Calu3 (cell line): ENCODE results near the gene HTR2C. TPM values are rescaled to one million over a fixed set of nuclear protein-coding genes. Genes with fewer than 3 reads are reported as not detected.

Source experiments
- BruUV-seq: library from RNA; stranded (reverse); fragments of 400-500 nt; replicated peaks from 2 replicates; lab custom pipeline; 2021; lab: Mats Ljungman, UMichigan
- CTCF ChIA-PET: fragments of 300-600 bp; sonication (Branson Sonifier 250); formaldehyde crosslinking; loops from one replicate; lab custom pipeline; 2022; ENCODE audit warnings: antibody characterized with exemption; lab: Charles Lee
- DNase-seq: peaks from one replicate; pipeline ENCODE4 v3.0.0; 2022
- H3K27ac Mint-ChIP-seq: one replicate; pipeline ENCODE4 v1.8.0; 2022; ENCODE audit warnings: mixed read lengths; ENCODE audit not compliant: unreplicated experiment
- H3K27me3 Mint-ChIP-seq: one replicate; pipeline ENCODE4 v1.8.0; 2022; ENCODE audit warnings: mixed read lengths; ENCODE audit not compliant: unreplicated experiment
- H3K36me3 Mint-ChIP-seq: one replicate; pipeline ENCODE4 v1.8.0; 2022; ENCODE audit warnings: mild to moderate bottlenecking, moderate library complexity, mixed read lengths; ENCODE audit not compliant: insufficient read depth, unreplicated experiment
- H3K4me1 Mint-ChIP-seq: one replicate; pipeline ENCODE4 v1.8.0; 2022; ENCODE audit warnings: mild to moderate bottlenecking, low read depth, mixed read lengths; ENCODE audit not compliant: unreplicated experiment
- H3K4me3 Mint-ChIP-seq: one replicate; pipeline ENCODE4 v1.8.0; 2022; ENCODE audit warnings: mild to moderate bottlenecking, low read depth, moderate library complexity, mixed read lengths; ENCODE audit not compliant: unreplicated experiment
- H3K9me3 Mint-ChIP-seq: one replicate; pipeline ENCODE4 v1.8.0; 2022; ENCODE audit warnings: low read depth, mixed read lengths; ENCODE audit not compliant: unreplicated experiment
- intact Hi-C: fragments of 100-400 bp; cut with micrococcal nuclease; formaldehyde crosslinking; loops from one replicate; pipeline ENCODE4 v1.10.0; 2022; ENCODE audit not compliant: unreplicated experiment
- total RNA-seq: library from RNA; stranded (reverse); gene quantifications from 2 replicates; pipeline ENCODE4 v1.2.3, GENCODE V29; 2022
- TF ChIP-seq, protein P1 (sequence below): fragments of 200-600 bp; IDR thresholded peaks from one replicate; pipeline ENCODE4 v1.8.0; 2022; ENCODE audit warnings: antibody characterized with exemption; ENCODE audit not compliant: unreplicated experiment

HTR2C gene
- total RNA-seq, 1 experiment from 2014 or later: not detected

GRCh38 chrX:114903618-114904017, 319.7 kb downstream of the HTR2C start:
- Mint-ChIP-seq H3K9me3 (peaks cover 6% of the 10 kb centered on the region), H3K27ac (no peak overlapping the region), H3K4me3 (no peak overlapping the region), H3K4me1 (no peaks in the 10 kb centered on the region), H3K27me3 (no peaks in the 10 kb centered on the region), H3K36me3 (no peaks in the 10 kb centered on the region)
- intact Hi-C loops: no loop called here
- TF ChIP-seq, protein P1, sequence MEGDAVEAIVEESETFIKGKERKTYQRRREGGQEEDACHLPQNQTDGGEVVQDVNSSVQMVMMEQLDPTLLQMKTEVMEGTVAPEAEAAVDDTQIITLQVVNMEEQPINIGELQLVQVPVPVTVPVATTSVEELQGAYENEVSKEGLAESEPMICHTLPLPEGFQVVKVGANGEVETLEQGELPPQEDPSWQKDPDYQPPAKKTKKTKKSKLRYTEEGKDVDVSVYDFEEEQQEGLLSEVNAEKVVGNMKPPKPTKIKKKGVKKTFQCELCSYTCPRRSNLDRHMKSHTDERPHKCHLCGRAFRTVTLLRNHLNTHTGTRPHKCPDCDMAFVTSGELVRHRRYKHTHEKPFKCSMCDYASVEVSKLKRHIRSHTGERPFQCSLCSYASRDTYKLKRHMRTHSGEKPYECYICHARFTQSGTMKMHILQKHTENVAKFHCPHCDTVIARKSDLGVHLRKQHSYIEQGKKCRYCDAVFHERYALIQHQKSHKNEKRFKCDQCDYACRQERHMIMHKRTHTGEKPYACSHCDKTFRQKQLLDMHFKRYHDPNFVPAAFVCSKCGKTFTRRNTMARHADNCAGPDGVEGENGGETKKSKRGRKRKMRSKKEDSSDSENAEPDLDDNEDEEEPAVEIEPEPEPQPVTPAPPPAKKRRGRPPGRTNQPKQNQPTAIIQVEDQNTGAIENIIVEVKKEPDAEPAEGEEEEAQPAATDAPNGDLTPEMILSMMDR: no peak
- no TSS peak for BruUV-seq
- no peak for DNase-seq
- CTCF ChIA-PET: no interaction called here

GRCh38 chrX:114905251-114905650, 321.4 kb downstream of the HTR2C start:
- CTCF ChIA-PET: no interaction called here
- Mint-ChIP-seq H3K27ac (no peak overlapping the region), H3K9me3 (peaks cover 6% of the 10 kb centered on the region), H3K27me3 (no peaks in the 10 kb centered on the region), H3K36me3 (no peaks in the 10 kb centered on the region), H3K4me3 (no peak overlapping the region), H3K4me1 (no peaks in the 10 kb centered on the region)
- intact Hi-C loops: no loop called here
- TF ChIP-seq, protein P1: no peak
- BruUV-seq: no TSS peak
- DNase-seq: no peak

DNA sequence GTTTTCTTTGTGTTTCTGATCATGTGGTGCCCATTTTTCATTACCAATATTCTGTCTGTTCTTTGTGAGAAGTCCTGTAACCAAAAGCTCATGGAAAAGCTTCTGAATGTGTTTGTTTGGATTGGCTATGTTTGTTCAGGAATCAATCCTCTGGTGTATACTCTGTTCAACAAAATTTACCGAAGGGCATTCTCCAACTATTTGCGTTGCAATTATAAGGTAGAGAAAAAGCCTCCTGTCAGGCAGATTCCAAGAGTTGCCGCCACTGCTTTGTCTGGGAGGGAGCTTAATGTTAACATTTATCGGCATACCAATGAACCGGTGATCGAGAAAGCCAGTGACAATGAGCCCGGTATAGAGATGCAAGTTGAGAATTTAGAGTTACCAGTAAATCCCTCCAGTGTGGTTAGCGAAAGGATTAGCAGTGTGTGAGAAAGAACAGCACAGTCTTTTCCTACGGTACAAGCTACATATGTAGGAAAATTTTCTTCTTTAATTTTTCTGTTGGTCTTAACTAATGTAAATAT, 323.2 kb downstream of the HTR2C start:
- no peaks in the 10 kb centered on the region for H3K27me3 Mint-ChIP-seq

DNA sequence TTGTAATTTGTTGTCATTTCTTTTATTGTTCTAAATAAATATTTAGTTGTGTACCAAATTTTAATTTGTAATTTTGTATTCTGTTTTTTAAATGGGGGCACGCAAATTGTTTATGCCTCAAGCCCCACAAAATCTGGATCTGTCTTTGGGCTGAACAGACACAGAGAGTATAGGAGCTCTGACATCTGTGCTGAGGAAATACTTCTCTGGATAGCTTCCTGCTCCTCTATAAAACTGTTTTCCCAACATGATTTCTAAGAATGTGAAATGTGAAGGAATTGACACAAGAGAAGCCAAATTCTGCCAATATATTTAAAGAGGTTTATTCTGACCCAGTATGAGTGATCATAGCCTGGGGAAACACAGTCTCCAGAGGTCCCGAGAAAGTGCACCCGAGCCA, 340.5 kb downstream of the HTR2C start:
- H3K36me3 Mint-ChIP-seq: no peaks in the 10 kb centered on the region
- TF ChIP-seq, protein P1: no peak
- no peaks in the 10 kb centered on the region for H3K27me3 Mint-ChIP-seq

More for the DNA sequence above, 323.2 kb downstream of the HTR2C start:
- intact Hi-C loops: no loop called here
- no peak overlapping the region for H3K27ac Mint-ChIP-seq
- no peaks in the 10 kb centered on the region for H3K36me3 Mint-ChIP-seq
- H3K4me1 Mint-ChIP-seq: no peaks in the 10 kb centered on the region
- DNase-seq: no peak
- TF ChIP-seq, protein P1: no peak
- H3K4me3 Mint-ChIP-seq: no peak overlapping the region
- BruUV-seq: no TSS peak
- peaks cover 3% of the 10 kb centered on the region for H3K9me3 Mint-ChIP-seq
- CTCF ChIA-PET: no interaction called here

More for the DNA sequence above, 340.5 kb downstream of the HTR2C start:
- intact Hi-C loops: no loop called here
- no peaks in the 10 kb centered on the region for H3K9me3 Mint-ChIP-seq
- H3K27ac Mint-ChIP-seq: no peak overlapping the region
- no peak for DNase-seq
- no peak overlapping the region for H3K4me3 Mint-ChIP-seq
- CTCF ChIA-PET: no interaction called here
- no TSS peak for BruUV-seq
- peaks cover 7% of the 10 kb centered on the region for H3K4me1 Mint-ChIP-seq
